A673 (cell line): ENCODE measurements around the gene CTIF. TPM values are rescaled to one million over a fixed set of nuclear protein-coding genes. Genes with fewer than 3 reads are reported as not detected.

Source experiments
- BruUV-seq: library from RNA; stranded (reverse); fragments of 400-500 nt; replicated peaks from 2 replicates; lab custom pipeline; 2021; lab: Mats Ljungman, UMichigan
- CTCF ChIA-PET: fragments of 300-600 bp; sonication (Branson Sonifier 250); formaldehyde crosslinking; loops from one replicate; lab custom pipeline; 2022; ENCODE audit warnings: antibody characterized with exemption; lab: Charles Lee
- POLR2A ChIA-PET: fragments of 300-600 bp; sonication (Branson Sonifier 250); formaldehyde crosslinking; loops from one replicate; lab custom pipeline; 2022; ENCODE audit warnings: antibody characterized with exemption; ENCODE audit not compliant: low non-redundant PET; lab: Charles Lee
- DNase-seq: peaks from one replicate; pipeline ENCODE4 v3.0.0-alpha.2; 2015; ENCODE audit warnings: low spot score
- H3K27ac ChIP-seq: fragments of 200-600 bp; sonication (generic); 2 replicates; pipeline ENCODE4 v1.5.1; 2016; ENCODE audit warnings: mixed run types, low read depth, mild to moderate bottlenecking, mixed read lengths, antibody characterized with exemption, low read length; ENCODE audit not compliant: poor library complexity, severe bottlenecking
- H3K27me3 ChIP-seq: fragments of 200-600 bp; sonication (generic); replicated peaks from 2 replicates; pipeline ENCODE4 v1.6.1; 2017; ENCODE audit warnings: mixed run types, low read depth, mild to moderate bottlenecking, mixed read lengths, antibody characterized with exemption, low read length; ENCODE audit not compliant: insufficient read depth, poor library complexity
- H3K36me3 ChIP-seq: fragments of 200-600 bp; sonication (generic); 2 replicates; pipeline ENCODE4 v1.6.1; 2016; ENCODE audit warnings: mixed run types, mild to moderate bottlenecking, mixed read lengths, antibody characterized with exemption, low read length; ENCODE audit not compliant: insufficient read depth, poor library complexity, severe bottlenecking
- H3K4me1 ChIP-seq: fragments of 200-600 bp; sonication (generic); 2 replicates; pipeline ENCODE4 v1.6.1; 2017; ENCODE audit warnings: mixed run types, mild to moderate bottlenecking, mixed read lengths, antibody characterized with exemption, low read length; ENCODE audit not compliant: insufficient read depth, poor library complexity, severe bottlenecking
- H3K4me3 ChIP-seq: fragments of 200-600 bp; sonication (generic); 2 replicates; pipeline ENCODE4 v1.5.1; 2016; ENCODE audit warnings: low read depth, mixed run types, mild to moderate bottlenecking, mixed read lengths, low read length; ENCODE audit not compliant: poor library complexity, severe bottlenecking
- H3K9me3 ChIP-seq: fragments of 200-600 bp; sonication (generic); 2 replicates; pipeline ENCODE4 v1.6.1; 2016; ENCODE audit warnings: mixed run types, low read depth, mild to moderate bottlenecking, mixed read lengths, antibody characterized with exemption, low read length; ENCODE audit not compliant: poor library complexity, severe bottlenecking
- EZH2 ChIP-seq: fragments of 200-600 bp; sonication (generic); IDR thresholded peaks from 2 replicates; pipeline ENCODE4 v1.6.1; 2017; ENCODE audit warnings: borderline replicate concordance, low read depth, mild to moderate bottlenecking, mixed read lengths, antibody characterized with exemption, low read length; ENCODE audit not compliant: poor library complexity, severe bottlenecking
- intact Hi-C: fragments of 100-400 bp; cut with micrococcal nuclease; formaldehyde crosslinking; loops from one replicate; pipeline ENCODE4 v1.10.0; 2022; ENCODE audit not compliant: unreplicated experiment
- total RNA-seq: library from RNA; stranded (reverse); gene quantifications from 2 replicates; pipeline ENCODE4 v1.2.3, GENCODE V29; 2021
- TF ChIP-seq, protein P1 (sequence below): fragments of 300-800, 200-600 bp; sonication (generic); conservative IDR thresholded peaks from 2 replicates; pipeline ENCODE4 v1.5.1; 2017; ENCODE audit warnings: low read depth, mild to moderate bottlenecking, antibody characterized with exemption, low read length, moderate library complexity, mixed read lengths

CTIF gene
- total RNA-seq, 1 experiment from 2014 or later = 23.5 TPM

DNA sequence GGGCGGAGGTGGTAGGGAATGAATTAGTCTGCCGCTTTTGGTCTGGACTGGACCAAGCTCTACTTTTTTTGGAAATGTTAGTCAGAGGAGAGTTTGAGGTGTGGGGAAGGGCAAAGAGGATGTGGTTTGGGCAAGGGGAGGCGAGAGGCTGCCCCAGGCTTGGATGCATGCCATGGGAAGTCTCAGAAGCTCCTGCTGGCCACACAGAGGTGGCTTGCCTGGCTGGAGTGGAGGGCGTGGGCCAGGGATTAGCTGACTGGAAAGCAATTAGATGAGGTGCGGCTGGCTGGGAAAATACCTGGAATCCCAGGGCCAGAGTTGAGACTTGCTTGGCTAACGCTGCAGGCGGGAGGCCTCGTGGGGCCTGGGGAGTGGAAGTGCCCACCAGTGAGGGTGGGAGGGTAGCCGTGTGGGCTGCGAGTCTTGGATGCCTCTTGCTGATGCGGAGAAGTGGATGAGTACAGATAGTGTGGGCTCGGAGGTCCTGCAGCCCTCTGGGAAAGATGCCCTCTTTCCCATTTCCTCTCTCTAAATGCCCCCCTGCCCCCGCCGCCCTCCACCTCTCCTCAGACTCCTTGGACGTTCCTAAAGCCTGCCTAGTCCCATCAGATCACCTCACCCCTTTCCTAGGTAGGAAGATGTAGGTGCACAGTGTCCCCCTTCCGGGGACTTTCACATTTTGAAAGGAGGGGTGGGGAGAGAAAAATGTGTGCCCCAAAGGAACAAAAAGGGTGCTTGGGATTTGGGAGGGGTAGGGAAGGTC is 294.3 kb downstream of the CTIF start:
- CTCF ChIA-PET = no interaction called here
- H3K27me3 ChIP-seq = no peaks in the 10 kb centered on the region
- TF ChIP-seq, protein P1, sequence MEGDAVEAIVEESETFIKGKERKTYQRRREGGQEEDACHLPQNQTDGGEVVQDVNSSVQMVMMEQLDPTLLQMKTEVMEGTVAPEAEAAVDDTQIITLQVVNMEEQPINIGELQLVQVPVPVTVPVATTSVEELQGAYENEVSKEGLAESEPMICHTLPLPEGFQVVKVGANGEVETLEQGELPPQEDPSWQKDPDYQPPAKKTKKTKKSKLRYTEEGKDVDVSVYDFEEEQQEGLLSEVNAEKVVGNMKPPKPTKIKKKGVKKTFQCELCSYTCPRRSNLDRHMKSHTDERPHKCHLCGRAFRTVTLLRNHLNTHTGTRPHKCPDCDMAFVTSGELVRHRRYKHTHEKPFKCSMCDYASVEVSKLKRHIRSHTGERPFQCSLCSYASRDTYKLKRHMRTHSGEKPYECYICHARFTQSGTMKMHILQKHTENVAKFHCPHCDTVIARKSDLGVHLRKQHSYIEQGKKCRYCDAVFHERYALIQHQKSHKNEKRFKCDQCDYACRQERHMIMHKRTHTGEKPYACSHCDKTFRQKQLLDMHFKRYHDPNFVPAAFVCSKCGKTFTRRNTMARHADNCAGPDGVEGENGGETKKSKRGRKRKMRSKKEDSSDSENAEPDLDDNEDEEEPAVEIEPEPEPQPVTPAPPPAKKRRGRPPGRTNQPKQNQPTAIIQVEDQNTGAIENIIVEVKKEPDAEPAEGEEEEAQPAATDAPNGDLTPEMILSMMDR = no peak
- no peak for TF ChIP-seq EZH2
- H3K36me3 ChIP-seq = no peaks in the 10 kb centered on the region
- peaks cover 70% of the 10 kb centered on the region for H3K4me1 ChIP-seq
- H3K4me3 ChIP-seq = no peak overlapping the region
- peak overlapping the region; percentile 17 for H3K27ac ChIP-seq
- H3K9me3 ChIP-seq = no peaks in the 10 kb centered on the region
- no peak for DNase-seq
- BruUV-seq = no TSS peak
- POLR2A ChIA-PET = interaction anchor here (0.6 kb wide), 1 partner anchor 232 kb away, joined by 5 read pairs; no protein-coding TSS in a partner anchor
- intact Hi-C loops = no loop called here

GRCh38 chr18:48833701-48834412 is 295.0 kb downstream of the CTIF start:
- intact Hi-C loops = loop anchor here (2.0 kb wide), 1 partner anchor 117 kb away; the partner anchor contains the start of gene SMAD7
- DNase-seq = peak; percentile 46
- BruUV-seq = no TSS peak
- ChIA-PET CTCF (no interaction called here), POLR2A (no interaction called here)
- Histone ChIP-seq H3K27ac (peak overlapping the region; percentile 17), H3K9me3 (no peaks in the 10 kb centered on the region), H3K4me3 (no peak overlapping the region), H3K36me3 (no peaks in the 10 kb centered on the region), H3K27me3 (no peaks in the 10 kb centered on the region), H3K4me1 (peaks cover 64% of the 10 kb centered on the region)
- TF ChIP-seq, protein P1 = no peak
- TF ChIP-seq EZH2 = no peak

- intact Hi-C loops = loop anchor here (2.0 kb wide), 1 partner anchor 116 kb away; the partner anchor contains the start of gene SMAD7
- no peak overlapping the region for H3K4me3 ChIP-seq
- ChIA-PET CTCF (no interaction called here), POLR2A (no interaction called here)
- H3K9me3 ChIP-seq = no peaks in the 10 kb centered on the region
- H3K27ac ChIP-seq = peak overlapping the region; percentile 47
- no TSS peak for BruUV-seq
- peaks cover 64% of the 10 kb centered on the region for H3K4me1 ChIP-seq
- TF ChIP-seq, protein P1 = no peak
- no peak for TF ChIP-seq EZH2
- H3K36me3 ChIP-seq = no peaks in the 10 kb centered on the region
- peak; percentile 98 for DNase-seq
- no peaks in the 10 kb centered on the region for H3K27me3 ChIP-seq
Measured at GRCh38 chr18:48834413-48835031, 295.7 kb downstream of the CTIF start.
